Ascending aorta (tissue), 2 donors: ENCODE results near the gene FABP3. TPM values are rescaled to one million over a fixed set of nuclear protein-coding genes. Genes with fewer than 3 reads are reported as not detected.

ENCODE experiments used
- DNase-seq, 2 donors: peaks; one replicate each; pipeline ENCODE4 v3.0.0-alpha.2; 2019; ENCODE audit warnings: low spot score in 2 of 2
- H3K27ac ChIP-seq, 2 donors: fragments of 200-600 bp; sonication (generic); one replicate each; pipeline ENCODE4 v1.5.1; 2016 to 2017; ENCODE audit warnings: mild to moderate bottlenecking in 1 of 2
- H3K27me3 ChIP-seq: fragments of 200-600 bp; sonication (generic); one replicate; pipeline ENCODE4 v1.5.1; 2017
- H3K36me3 ChIP-seq, 2 donors: fragments of 200-600 bp; sonication (generic); one replicate each; pipeline ENCODE4 v1.5.1; 2016
- H3K4me1 ChIP-seq, 2 donors: fragments of 200-600 bp; sonication (generic); one replicate each; pipeline ENCODE4 v1.5.1; 2016 to 2017; ENCODE audit warnings: mild to moderate bottlenecking in 1 of 2
- H3K4me3 ChIP-seq, 2 donors: fragments of 200-600 bp; sonication (generic); one replicate each; pipeline ENCODE4 v1.5.1; 2016 to 2017; ENCODE audit warnings: mild to moderate bottlenecking in 1 of 2
- H3K9me3 ChIP-seq, 2 donors: fragments of 200-600 bp; sonication (generic); one replicate each; pipeline ENCODE4 v1.5.1; 2016
- intact Hi-C: fragments of 100-400 bp; cut with DNase I; formaldehyde crosslinking; loops from one replicate; pipeline ENCODE4 v1.15.1; 2023
- total RNA-seq: library from RNA; depleted of rRNA; stranded (reverse); fragments of >200 nt; gene quantifications from one replicate; pipeline ENCODE4 v1.1.0, GENCODE V29; 2016
- TF ChIP-seq, protein P1 (sequence below), 3 experiments: fragments of 200-600 bp in 2 of 3; fragments of 450-650 bp in 1 of 3; sonication (generic) in 2 of 3; IDR thresholded peaks; one replicate each; pipeline ENCODE4 v1.5.1; 2016 to 2019; ENCODE audit warnings: antibody characterized with exemption in 3 of 3, mild to moderate bottlenecking in 1 of 3, moderate library complexity in 1 of 3

FABP3 gene
- total RNA-seq: 24.2 TPM

DNA sequence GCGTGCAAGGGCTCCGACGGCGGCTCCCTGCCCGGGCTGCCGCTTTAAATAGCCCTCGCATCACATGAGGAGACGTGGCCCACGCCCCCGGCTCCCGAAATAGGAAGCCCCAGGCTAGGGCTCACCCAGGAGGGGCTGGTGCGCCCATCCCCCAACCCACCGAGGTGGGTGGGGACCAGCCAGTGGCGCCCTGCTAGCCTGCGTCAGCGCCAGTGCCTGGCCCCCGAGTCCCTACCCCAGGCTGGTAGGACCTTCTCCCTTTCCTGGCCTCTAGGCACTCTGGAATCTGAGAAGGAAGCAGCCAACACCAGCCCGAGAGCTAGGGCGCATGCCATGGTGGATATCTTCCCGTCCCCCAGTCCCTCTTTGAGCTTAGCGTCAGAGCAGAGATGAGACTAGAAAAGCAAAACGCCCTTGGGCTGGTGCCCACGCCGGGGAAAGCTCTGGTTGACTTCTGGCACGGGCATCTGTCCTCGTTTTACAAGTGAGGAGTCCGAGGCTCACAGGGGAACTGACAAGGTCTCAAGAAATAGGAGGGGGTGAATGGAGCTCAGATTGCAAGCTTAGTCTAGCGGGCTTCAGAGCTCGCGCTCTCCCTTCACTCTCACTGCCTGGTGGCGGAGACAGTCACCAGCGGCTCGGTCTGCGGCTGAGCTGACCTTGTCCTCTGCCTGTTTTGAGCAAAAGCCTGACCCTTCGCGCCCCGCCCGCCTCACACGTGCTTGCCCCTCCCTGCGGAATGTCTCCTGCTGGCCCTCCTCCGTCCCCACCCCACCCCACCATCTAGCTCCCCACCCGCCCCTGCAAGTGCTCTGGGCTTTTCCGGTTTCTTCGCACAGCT, at the start of gene FABP3:
Gene FABP3, minus strand, starts transcription at position 21 of the 841 bp plus-strand sequence. CDS start 62 bp downstream, outside the sequence.
- peak within 1 kb of the TSS; percentile 90 to 95 for H3K27ac ChIP-seq
- TF ChIP-seq, protein P1, sequence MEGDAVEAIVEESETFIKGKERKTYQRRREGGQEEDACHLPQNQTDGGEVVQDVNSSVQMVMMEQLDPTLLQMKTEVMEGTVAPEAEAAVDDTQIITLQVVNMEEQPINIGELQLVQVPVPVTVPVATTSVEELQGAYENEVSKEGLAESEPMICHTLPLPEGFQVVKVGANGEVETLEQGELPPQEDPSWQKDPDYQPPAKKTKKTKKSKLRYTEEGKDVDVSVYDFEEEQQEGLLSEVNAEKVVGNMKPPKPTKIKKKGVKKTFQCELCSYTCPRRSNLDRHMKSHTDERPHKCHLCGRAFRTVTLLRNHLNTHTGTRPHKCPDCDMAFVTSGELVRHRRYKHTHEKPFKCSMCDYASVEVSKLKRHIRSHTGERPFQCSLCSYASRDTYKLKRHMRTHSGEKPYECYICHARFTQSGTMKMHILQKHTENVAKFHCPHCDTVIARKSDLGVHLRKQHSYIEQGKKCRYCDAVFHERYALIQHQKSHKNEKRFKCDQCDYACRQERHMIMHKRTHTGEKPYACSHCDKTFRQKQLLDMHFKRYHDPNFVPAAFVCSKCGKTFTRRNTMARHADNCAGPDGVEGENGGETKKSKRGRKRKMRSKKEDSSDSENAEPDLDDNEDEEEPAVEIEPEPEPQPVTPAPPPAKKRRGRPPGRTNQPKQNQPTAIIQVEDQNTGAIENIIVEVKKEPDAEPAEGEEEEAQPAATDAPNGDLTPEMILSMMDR (IDR thresholded peaks at IDR 0.05): no peak

DNA sequence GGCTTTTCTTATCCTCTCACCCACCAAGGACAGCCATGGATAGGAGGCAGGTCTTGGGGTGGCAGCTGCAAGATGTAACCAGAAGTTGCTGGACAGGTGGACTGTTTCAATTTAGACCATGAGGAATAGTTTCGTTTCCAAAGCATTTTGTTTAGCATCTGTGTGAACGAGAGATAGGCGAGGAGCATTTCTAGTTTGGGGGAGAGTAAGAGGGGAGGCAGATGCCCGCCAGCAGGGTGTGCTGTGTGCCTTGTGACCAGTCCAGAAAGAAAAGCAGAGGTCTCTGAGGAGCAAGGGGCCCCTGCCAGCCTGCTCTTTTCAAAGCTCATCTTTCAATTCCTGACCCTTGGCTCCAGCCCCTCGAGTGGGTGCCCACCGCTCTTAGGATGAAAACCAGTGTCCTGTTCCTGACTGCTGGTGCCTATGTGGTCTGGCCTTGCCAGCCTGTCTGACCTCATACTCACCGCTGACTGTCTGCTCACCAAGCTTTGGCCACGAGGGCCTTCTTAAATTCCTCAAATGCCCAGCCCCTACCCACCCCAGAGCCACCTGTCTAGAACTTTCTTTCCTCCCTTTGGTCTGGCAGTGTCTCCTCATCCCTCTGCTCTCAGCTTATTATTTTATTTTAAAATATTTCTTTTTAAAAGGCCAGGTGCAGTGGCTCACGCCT, 48.6 kb upstream of the FABP3 start:
- Histone ChIP-seq H3K27me3 (no peaks in the 10 kb centered on the region), H3K4me3 (no peak overlapping the region), H3K27ac (no peak overlapping the region), H3K4me1 (no peaks in the 10 kb centered on the region), H3K9me3 (no peaks in the 10 kb centered on the region), H3K36me3 (no peaks in the 10 kb centered on the region)
- TF ChIP-seq, protein P1 (IDR thresholded peaks at IDR 0.05): peak in 1 of 3 experiments; percentile 10
- intact Hi-C loops: loop anchor here (1.0 to 5.0 kb wide), 5 partner anchors 27 to 259 kb away; partner anchors contain the start of gene SNRNP40
- no peak for DNase-seq

More for the DNA sequence above, at the start of gene FABP3:
- Histone ChIP-seq H3K4me1 (peaks cover 13 to 46% of the 10 kb centered on the region in 2 donors), H3K36me3 (no peaks in the 10 kb centered on the region), H3K27me3 (no peaks in the 10 kb centered on the region), H3K4me3 (peak within 1 kb of the TSS; percentile 52 to 72), H3K9me3 (no peaks in the 10 kb centered on the region)
- DNase-seq: peak; percentile 59 to 90
- intact Hi-C loops: loop anchor here (2.0 kb wide), 1 partner anchor 76 kb away; the partner anchor contains the start of genes SNRNP40 and ZCCHC17

- no peaks in the 10 kb centered on the region for H3K9me3 ChIP-seq
- H3K36me3 ChIP-seq: no peaks in the 10 kb centered on the region
- H3K27ac ChIP-seq: no peak overlapping the region
- no peaks in the 10 kb centered on the region for H3K4me1 ChIP-seq
- no peak for DNase-seq
- no peak overlapping the region for H3K4me3 ChIP-seq
- no peaks in the 10 kb centered on the region for H3K27me3 ChIP-seq
- intact Hi-C loops: loop anchor here (5.0 kb wide), 2 partner anchors 127 to 238 kb away; no protein-coding TSS in a partner anchor
- TF ChIP-seq, protein P1 (IDR thresholded peaks at IDR 0.05): no peak
Observed at GRCh38 chr1:31420716-31421115, 47.8 kb upstream of the FABP3 start.

DNA sequence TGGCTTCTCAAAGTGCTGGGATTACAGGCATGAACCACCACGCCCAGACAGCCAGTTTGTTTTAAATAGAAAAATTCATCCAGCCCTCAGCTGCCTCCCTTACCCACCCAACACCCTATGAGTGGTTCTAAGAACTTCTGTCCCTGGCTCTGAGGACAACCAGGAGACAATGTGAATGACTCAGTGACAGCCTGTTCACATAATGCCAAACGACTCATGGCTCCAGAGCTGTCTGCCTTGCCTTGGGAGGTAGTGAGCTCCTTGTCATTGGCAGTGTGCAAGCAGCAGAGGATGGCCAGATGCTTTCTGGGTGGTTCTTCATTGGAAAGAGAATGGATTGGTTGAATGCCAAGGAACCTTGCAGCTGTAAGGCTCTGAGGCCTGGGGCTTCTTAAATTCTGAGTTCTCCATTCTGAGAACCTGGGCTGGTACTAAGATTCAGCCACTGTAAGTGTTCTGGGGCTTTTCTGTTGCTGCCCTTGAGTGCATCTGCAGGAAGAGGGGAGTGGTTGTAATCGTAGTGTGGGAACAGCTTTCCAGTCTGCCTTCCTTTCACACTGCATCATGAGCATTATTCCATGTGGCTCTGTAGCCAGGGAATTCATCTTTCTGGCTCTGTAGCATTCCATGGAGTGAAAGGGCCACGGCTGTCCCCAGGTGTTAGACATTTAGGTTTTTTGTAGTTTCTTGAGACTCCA, 45.9 kb upstream of the FABP3 start:
- no peaks in the 10 kb centered on the region for H3K36me3 ChIP-seq
- no peaks in the 10 kb centered on the region for H3K27me3 ChIP-seq
- H3K4me3 ChIP-seq: no peak overlapping the region
- intact Hi-C loops: no loop called here
- H3K27ac ChIP-seq: no peak overlapping the region
- TF ChIP-seq, protein P1 (IDR thresholded peaks at IDR 0.05): no peak
- no peak for DNase-seq
- no peaks in the 10 kb centered on the region for H3K9me3 ChIP-seq
- H3K4me1 ChIP-seq: peaks cover 0 to 3% of the 10 kb centered on the region in 2 donors

GRCh38 chr1:31417148-31417547, 44.3 kb upstream of the FABP3 start:
- TF ChIP-seq, protein P1 (IDR thresholded peaks at IDR 0.05): no peak
- Histone ChIP-seq H3K9me3 (no peaks in the 10 kb centered on the region), H3K4me3 (no peak overlapping the region), H3K4me1 (peaks cover 0 to 12% of the 10 kb centered on the region in 2 donors), H3K27ac (no peak overlapping the region), H3K36me3 (no peaks in the 10 kb centered on the region), H3K27me3 (no peaks in the 10 kb centered on the region)
- DNase-seq: no peak
- intact Hi-C loops: no loop called here
